ENCODE measurements around the gene RAP1A.

GRCh38 chr1:111735321-111735720, 115.7 kb downstream of the RAP1A start:
- TF ChIP-seq, protein P1, sequence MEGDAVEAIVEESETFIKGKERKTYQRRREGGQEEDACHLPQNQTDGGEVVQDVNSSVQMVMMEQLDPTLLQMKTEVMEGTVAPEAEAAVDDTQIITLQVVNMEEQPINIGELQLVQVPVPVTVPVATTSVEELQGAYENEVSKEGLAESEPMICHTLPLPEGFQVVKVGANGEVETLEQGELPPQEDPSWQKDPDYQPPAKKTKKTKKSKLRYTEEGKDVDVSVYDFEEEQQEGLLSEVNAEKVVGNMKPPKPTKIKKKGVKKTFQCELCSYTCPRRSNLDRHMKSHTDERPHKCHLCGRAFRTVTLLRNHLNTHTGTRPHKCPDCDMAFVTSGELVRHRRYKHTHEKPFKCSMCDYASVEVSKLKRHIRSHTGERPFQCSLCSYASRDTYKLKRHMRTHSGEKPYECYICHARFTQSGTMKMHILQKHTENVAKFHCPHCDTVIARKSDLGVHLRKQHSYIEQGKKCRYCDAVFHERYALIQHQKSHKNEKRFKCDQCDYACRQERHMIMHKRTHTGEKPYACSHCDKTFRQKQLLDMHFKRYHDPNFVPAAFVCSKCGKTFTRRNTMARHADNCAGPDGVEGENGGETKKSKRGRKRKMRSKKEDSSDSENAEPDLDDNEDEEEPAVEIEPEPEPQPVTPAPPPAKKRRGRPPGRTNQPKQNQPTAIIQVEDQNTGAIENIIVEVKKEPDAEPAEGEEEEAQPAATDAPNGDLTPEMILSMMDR (optimal IDR thresholded peaks at IDR 0.05 in 1 of 3, IDR thresholded peaks at IDR 0.05 in 1 of 3, conservative IDR thresholded peaks at IDR 0.05 in 1 of 3; ENCODE audit: extremely low read depth in 1 of 3, insufficient read depth in 2 of 3, low read length in 3 of 3): no peak
- TF ChIP-seq EZH2 (IDR thresholded peaks at IDR 0.05; ENCODE audit: low read length): no peak
